GM12891 (cell line): ENCODE data around the gene APOL5.

Experiments used
- DNase-seq: peaks from one replicate; pipeline ENCODE4 v3.0.0; 2011; ENCODE audit warnings: low spot score; ENCODE audit not compliant: insufficient read length
- FAIRE-seq: peaks from 2 replicates; lab custom pipeline; 2011; peaks lifted over from hg19 to GRCh38; lab: Jason Lieb, UNC
- PAX5 ChIP-seq: IDR thresholded peaks from 2 replicates; pipeline ENCODE4 v1.6.1; 2011; ENCODE audit warnings: low read length, moderate library complexity, mild to moderate bottlenecking; ENCODE audit not compliant: insufficient read depth, severe bottlenecking
- POLR2A ChIP-seq: IDR thresholded peaks from 2 replicates; pipeline ENCODE4 v1.6.1; 2011; ENCODE audit warnings: low read depth, low read length, control low read depth
- POLR2AphosphoS5 ChIP-seq: IDR thresholded peaks from 2 replicates; pipeline ENCODE4 v1.6.1; 2011; ENCODE audit warnings: low read depth, low read length, control low read depth
- POU2F2 ChIP-seq: IDR thresholded peaks from 2 replicates; pipeline ENCODE4 v1.6.1; 2011; ENCODE audit warnings: low read depth, mild to moderate bottlenecking, control low read depth, low read length, moderate library complexity
- SPI1 ChIP-seq: IDR thresholded peaks from 2 replicates; pipeline ENCODE4 v1.6.1; 2011; ENCODE audit warnings: low read depth, low read length, control low read depth
- TAF1 ChIP-seq: IDR thresholded peaks from 2 replicates; pipeline ENCODE4 v1.6.1; 2011; ENCODE audit warnings: low read depth, low read length, control low read depth

The APOL5 gene

DNA sequence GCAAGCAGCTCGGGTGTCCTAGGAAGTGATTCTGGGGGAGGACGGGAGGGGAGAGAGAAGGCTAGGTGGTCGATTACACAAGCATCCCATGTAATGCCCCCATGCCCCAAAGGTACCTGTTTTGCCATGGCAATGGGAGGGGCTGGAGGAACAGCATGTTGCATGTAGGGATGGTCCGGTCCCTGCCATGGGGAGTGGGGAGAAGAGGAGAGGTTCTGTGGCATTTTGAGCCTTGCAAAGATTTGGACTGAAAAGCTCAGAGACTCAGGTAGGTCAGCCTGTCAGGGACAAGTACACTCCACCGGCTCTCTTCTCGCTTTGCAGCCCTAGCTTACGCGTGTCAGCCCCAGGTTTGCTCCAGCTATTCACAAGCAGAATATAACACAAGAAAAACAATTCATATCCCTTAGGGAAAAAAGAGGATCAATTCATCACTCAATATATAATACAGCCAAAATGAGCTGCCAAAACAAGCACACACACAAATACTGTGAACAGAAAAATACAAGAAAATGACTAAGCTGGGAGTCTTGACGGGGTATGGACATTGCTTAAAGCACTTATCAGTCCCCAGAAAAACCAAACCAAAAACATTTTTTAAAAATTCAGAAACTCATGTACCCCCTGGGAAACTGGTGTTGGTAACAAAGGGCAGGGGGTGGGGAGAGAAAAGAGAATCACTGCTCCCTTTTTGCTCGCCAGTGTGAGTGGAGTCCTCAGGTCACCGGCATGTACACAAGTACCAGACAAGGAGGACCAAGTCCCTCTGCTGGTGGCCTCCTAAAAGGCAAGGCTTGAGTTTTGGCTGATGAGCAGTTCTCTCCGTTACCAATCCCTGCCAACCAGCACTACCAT is 21.6 kb downstream of the APOL5 start:
- no peak for FAIRE-seq
- DNase-seq = no peak
- TF ChIP-seq POLR2A (no peak), POLR2AphosphoS5 (no peak), POU2F2 (no peak), PAX5 (no peak), TAF1 (no peak), SPI1 (no peak)

DNA sequence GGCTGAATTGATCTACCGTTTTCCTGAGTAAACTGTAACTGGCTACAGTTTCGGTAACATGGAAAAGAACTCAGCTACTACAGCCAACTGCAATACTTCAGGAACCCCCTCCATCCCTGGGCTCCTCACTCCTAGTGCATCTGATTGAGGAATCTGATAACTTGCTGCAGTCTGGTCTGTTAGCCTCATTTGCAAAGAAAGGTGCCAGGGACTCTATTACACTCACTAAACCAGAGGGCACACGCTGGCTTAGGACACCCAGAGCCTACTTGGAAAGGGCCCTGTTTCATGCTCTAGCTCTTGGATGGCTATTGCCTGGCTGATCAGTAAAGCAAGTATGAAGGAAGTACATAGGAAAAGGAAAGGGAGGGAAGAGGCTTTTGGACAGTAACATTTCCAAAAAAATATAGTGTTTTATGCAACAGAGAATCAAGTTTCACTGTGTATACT is 22.3 kb downstream of the APOL5 start:
- TF ChIP-seq POLR2A (no peak), POU2F2 (no peak), TAF1 (no peak), SPI1 (no peak), PAX5 (no peak), POLR2AphosphoS5 (no peak)
- DNase-seq (no peak), FAIRE-seq (no peak)

DNA sequence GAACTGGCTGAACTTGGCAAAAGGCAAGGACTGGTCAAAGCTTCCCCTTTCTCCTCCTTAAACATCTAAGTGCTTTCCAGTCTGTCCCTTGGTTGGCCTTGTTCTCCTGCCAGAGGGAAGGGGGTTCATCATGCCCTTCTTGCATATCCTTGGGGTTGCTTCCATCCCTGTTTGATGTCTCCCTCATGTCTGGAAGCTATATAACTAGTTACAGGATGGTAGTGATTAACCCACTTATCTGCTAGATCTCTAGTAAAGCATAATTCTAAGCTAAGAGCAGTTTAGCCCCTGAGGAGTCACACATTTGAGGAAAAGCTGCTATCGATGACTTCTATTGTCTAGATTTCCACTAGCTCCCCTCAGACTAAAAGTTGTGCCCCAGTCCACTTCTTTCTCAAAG is 22.9 kb downstream of the APOL5 start:
- no peak for TF ChIP-seq POU2F2
- no peak for TF ChIP-seq PAX5
- no peak for TF ChIP-seq POLR2AphosphoS5
- no peak for TF ChIP-seq POLR2A
- no peak for TF ChIP-seq SPI1
- TF ChIP-seq TAF1 = no peak
- FAIRE-seq = no peak
- DNase-seq = no peak

DNA sequence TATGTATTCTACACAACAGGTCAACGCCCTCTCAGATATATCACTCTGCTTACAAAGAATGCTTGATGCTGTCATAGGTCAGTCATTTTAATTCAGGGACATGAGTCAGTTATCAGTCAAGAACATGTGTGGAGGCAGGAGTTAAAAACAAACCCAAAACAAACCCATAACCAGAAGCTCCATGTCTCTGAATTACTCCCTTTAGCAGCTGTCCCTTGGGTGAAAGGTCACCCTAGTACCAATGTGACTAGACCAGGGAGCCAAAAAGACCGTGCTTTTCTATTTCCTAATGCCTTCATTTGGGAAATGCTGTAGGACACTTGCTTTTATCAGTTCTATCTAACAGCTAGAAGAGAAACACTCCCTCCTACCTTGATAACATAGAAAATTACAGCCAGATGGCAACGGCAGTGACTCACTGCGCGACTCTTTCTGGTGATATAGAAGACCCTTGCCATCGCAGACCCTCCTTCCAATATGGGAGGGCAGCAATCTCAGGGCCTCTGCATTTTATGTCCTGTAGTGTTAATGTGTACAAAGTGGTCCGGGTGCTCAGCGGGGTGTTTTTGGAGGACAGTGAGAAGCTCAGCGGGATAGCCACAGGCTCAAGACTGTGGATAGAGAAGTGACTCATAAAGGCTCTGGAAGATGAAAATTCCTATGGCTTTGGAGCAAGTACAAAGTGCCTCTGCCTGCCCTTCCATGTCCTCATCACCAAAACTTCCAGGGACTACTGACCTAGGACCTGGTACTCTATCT is 24.8 kb downstream of the APOL5 start:
- TF ChIP-seq POLR2A (no peak), PAX5 (no peak), TAF1 (no peak), POLR2AphosphoS5 (no peak), SPI1 (no peak), POU2F2 (no peak)
- FAIRE-seq = no peak
- DNase-seq = no peak

DNA sequence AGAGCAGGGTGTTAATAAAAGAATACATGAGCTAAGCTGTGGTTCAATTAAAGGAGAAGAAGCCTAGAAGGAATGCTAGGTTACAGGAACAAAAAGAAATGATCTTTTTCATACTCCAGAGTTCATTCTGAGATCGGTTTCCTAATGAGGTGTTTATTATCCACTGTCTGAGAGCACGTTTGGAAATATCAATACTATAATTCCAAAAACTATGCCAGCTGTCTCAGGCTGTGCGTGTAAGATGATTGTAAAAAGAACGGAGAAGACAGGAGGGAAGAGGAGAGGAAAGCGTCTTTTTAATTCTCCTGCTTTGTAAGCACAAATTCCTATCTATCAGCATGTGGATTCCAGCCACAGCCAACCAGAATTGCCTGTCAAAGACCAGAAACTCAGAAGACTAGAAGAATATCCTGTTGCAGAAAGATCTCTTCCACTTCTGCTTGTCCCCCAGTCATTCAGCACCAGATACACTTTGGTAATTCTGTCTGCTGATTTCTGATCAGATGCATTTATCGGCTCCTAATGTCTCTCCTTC is 25.7 kb downstream of the APOL5 start:
- no peak for FAIRE-seq
- TF ChIP-seq PAX5 (no peak), TAF1 (no peak), SPI1 (no peak), POU2F2 (no peak), POLR2A (no peak), POLR2AphosphoS5 (no peak)
- no peak for DNase-seq

DNA sequence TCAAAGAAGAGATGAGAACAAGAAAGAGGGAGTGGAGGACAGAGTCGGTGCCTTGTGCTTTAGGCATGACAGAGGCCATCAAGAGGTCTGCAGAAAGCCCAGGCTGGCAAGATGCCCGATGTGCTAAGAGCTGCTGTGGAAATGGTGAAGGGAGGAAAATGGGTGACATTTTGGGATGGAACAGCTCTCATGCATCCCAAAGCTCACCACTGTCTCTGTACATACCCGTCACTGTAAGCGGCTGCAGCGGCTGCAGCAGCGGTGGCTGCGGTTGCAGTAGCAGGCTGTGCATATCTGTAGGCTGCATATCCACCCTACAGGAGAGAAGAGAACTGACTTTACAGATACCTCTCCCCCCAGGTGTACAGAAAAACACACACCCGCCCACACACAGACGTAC is 28.6 kb downstream of the APOL5 start:
- TF ChIP-seq SPI1 (no peak), POLR2A (no peak), TAF1 (no peak), PAX5 (no peak), POLR2AphosphoS5 (no peak), POU2F2 (no peak)
- no peak for FAIRE-seq
- DNase-seq = no peak

DNA sequence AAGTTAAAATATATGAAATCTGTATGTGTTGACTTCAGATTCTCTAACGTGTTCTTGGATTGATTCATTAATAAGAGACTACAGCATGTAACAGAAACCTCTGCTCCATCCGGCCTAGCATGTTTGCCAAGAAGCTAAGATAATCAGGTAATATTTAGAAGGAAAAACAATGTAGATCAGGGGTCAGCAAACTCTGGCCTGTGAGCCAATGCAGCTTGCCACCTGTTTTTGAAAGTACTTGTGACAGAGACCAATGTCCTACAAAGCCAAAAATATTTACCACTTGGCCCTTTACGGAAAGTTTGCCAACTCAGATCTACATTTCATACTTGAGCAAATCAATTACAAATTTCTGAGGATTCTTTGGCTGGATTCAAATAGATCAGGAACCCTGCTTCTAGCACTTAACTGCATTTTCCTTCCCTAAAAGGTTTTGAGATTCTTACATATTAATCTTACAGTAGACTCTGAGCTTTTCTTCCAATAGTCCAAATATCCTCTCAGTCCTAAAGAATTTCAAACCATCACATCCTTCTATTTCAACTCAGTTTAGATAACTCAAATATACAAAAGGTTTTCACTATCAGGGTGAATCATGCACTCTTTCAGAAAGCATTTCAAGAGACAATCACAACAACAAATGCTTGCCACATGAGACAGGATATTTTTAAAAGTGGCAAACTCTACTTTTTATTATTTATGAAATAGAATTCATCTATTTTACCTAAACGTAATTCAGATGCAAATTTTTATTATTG is 29.5 kb downstream of the APOL5 start:
- DNase-seq (no peak), FAIRE-seq (no peak)
- TF ChIP-seq TAF1 (no peak), POLR2AphosphoS5 (no peak), POLR2A (no peak), PAX5 (no peak), SPI1 (no peak), POU2F2 (no peak)

DNA sequence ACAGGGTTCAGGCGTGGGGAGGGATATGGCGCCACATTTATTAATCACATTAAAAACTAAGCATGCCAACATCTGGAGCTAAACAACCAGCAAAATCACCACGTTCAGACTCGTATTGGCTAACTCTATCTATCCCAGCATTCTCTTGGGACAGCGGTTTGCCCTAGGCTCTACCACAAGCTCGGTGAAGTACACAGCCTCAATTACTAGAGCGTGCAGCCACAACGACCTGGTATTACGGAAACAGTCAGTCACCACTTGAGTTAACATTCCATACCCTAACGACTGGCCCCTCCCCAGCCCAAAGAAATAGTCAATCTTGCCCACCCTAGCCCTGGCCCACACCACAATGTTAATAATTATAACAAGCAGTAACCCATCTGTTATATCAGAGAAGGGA is 32.1 kb downstream of the APOL5 start:
- peak; percentile 92 for FAIRE-seq
- DNase-seq = no peak
- peak; percentile 66 for TF ChIP-seq PAX5
- TF ChIP-seq POLR2AphosphoS5 = no peak

DNA sequence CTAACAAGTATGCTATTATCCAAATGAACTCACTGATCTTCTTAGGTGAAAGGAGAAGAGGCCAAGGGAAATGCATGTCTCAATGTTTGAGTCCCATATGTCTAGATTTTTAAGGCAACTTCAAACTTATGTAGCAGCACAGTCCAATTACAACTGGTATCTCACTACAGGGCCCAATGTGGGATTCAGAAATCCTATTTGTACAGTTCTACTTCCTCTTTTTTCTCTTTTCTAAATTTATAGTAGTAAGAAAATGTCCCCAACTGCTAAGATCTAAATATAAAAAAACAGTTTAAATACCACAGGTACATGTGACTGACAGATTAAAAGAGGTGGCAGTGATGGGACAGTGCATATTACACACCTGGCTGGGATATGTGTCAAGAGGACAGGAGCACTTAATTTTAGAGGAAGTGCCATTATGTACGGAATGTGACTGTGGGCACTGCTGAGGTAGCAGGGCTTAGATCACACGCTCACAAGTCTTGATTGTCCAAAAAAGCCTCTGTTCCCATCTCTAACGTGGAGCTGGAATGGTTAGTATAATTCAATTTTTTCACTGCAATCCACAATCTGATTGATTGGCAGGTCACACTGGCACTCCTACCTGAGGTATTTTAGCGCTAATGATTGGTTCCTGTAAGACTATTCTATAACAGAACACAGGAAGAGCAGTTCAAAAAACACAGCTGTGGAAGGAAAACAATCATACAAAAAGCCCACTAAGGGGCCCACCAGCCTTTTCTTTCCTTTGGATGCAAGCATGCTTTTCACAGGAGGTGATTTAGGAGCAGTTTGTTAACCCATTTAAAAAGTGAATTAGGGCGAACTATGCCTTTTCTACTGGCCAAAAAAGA is 34.6 kb downstream of the APOL5 start:
- no peak for DNase-seq
- FAIRE-seq = peak; percentile 64
- TF ChIP-seq PAX5 (no peak), SPI1 (peak; percentile 65)
